ENCODE data around the gene CDH4. TPM values are rescaled to one million over a fixed set of nuclear protein-coding genes. Genes with fewer than 3 reads are reported as not detected.
"Not testable (repeated sequence)": the region's sequence is repeated elsewhere in the genome, so short reads cannot be mapped to it uniquely, and the experiment has no call there.

The CDH4 gene
- total RNA-seq, 1 donor from 2014 or later = not detected

GRCh38 chr20:61982191-61982950 is 730.3 kb downstream of the CDH4 start:
- H3K27ac ChIP-seq = no peak overlapping the region
- H3K27me3 ChIP-seq = no peaks in the 10 kb centered on the region
- H3K4me1 ChIP-seq = no peaks in the 10 kb centered on the region
- H3K4me3 ChIP-seq = no peak overlapping the region
- no peak for TF ChIP-seq CTCF (IDR thresholded peaks at IDR 0.05)
- intact Hi-C loops (cut with DNase I) = no loop called here
- DNase-seq (ENCODE audit: low spot score in 2 of 2) = no peak
- H3K9me3 ChIP-seq = no peaks in the 10 kb centered on the region
- peaks cover 5 to 49% of the 10 kb centered on the region in 2 donors for H3K36me3 ChIP-seq

- H3K27ac ChIP-seq = no peak overlapping the region
- H3K4me1 ChIP-seq = no peaks in the 10 kb centered on the region
- no peak overlapping the region for H3K4me3 ChIP-seq
- H3K36me3 ChIP-seq = peaks cover 9 to 48% of the 10 kb centered on the region in 2 donors
- no peaks in the 10 kb centered on the region for H3K27me3 ChIP-seq
- DNase-seq (ENCODE audit: low spot score in 2 of 2) = no peak
- no peak for TF ChIP-seq CTCF (IDR thresholded peaks at IDR 0.05)
- intact Hi-C loops (cut with DNase I) = no loop called here
- H3K9me3 ChIP-seq = no peaks in the 10 kb centered on the region
These were observed 730.9 kb downstream of the CDH4 start for GRCh38 chr20:61982951-61983315.

GRCh38 chr20:61983965-61984364 is 731.9 kb downstream of the CDH4 start:
- intact Hi-C loops (cut with DNase I) = no loop called here
- H3K27me3 ChIP-seq = no peaks in the 10 kb centered on the region
- no peak for TF ChIP-seq CTCF (IDR thresholded peaks at IDR 0.05)

GRCh38 chr20:61984431-61984830 is 732.4 kb downstream of the CDH4 start:
- H3K27ac ChIP-seq; H3K9me3 ChIP-seq; intact Hi-C loops (cut with DNase I); DNase-seq (ENCODE audit: low spot score in 2 of 2); H3K4me3 ChIP-seq; H3K4me1 ChIP-seq; H3K27me3 ChIP-seq: not testable (repeated sequence)
- peaks cover 16 to 51% of the 10 kb centered on the region in 2 donors for H3K36me3 ChIP-seq

More at GRCh38 chr20:61983965-61984364, 731.9 kb downstream of the CDH4 start:
- Histone ChIP-seq H3K4me1 (no peaks in the 10 kb centered on the region), H3K27ac (no peak overlapping the region), H3K9me3 (no peaks in the 10 kb centered on the region), H3K36me3 (peaks cover 16 to 53% of the 10 kb centered on the region in 2 donors), H3K4me3 (no peak overlapping the region)
- no peak for DNase-seq (ENCODE audit: low spot score in 2 of 2)

GRCh38 chr20:61985096-61985495 is 733.0 kb downstream of the CDH4 start:
- intact Hi-C loops (cut with DNase I) = no loop called here
- Histone ChIP-seq H3K36me3 (peaks cover 21 to 51% of the 10 kb centered on the region in 2 donors), H3K9me3 (no peaks in the 10 kb centered on the region), H3K4me1 (no peaks in the 10 kb centered on the region), H3K27me3 (no peaks in the 10 kb centered on the region), H3K4me3 (no peak overlapping the region), H3K27ac (no peak overlapping the region)
- no peak for DNase-seq (ENCODE audit: low spot score in 2 of 2)
- no peak for TF ChIP-seq CTCF (IDR thresholded peaks at IDR 0.05)

GRCh38 chr20:61986762-61987321 is 734.8 kb downstream of the CDH4 start:
- DNase-seq (ENCODE audit: low spot score in 2 of 2) = no peak
- no peak overlapping the region for H3K27ac ChIP-seq
- no peaks in the 10 kb centered on the region for H3K27me3 ChIP-seq
- no peak overlapping the region for H3K4me3 ChIP-seq
- no peaks in the 10 kb centered on the region for H3K4me1 ChIP-seq
- TF ChIP-seq CTCF (IDR thresholded peaks at IDR 0.05) = no peak
- H3K9me3 ChIP-seq = peaks cover 0 to 10% of the 10 kb centered on the region in 2 donors
- H3K36me3 ChIP-seq = peaks cover 38 to 60% of the 10 kb centered on the region in 2 donors
- intact Hi-C loops (cut with DNase I) = no loop called here
